Mesodermal cell (in vitro differentiated cells): ENCODE results near the gene ELOA.
A peak's percentile ranks its signal among the peaks of the same experiment; 100 is the strongest.

Experiments used
- H3K27ac ChIP-seq: 2 replicates; pipeline ENCODE4 v1.7.0; 2013; ENCODE audit warnings: mild to moderate bottlenecking, low read depth, low read length, moderate library complexity; ENCODE audit not compliant: severe bottlenecking
- H3K36me3 ChIP-seq: 2 replicates; pipeline ENCODE4 v1.7.1; 2013; ENCODE audit warnings: mild to moderate bottlenecking, low read length, moderate library complexity; ENCODE audit not compliant: control insufficient read depth, insufficient read depth
- H3K4me1 ChIP-seq: one replicate; pipeline ENCODE4 v1.7.1; 2013; ENCODE audit warnings: mild to moderate bottlenecking, low read length; ENCODE audit not compliant: insufficient read depth, control insufficient read depth, poor library complexity, severe bottlenecking
- H3K4me3 ChIP-seq: 2 replicates; pipeline ENCODE4 v1.7.0; 2013; ENCODE audit warnings: low read length, control low read depth, mild to moderate bottlenecking; ENCODE audit not compliant: insufficient read depth, poor library complexity, severe bottlenecking; ENCODE audit errors: extremely low read depth
- H3K9me3 ChIP-seq: 2 replicates; pipeline ENCODE4 v1.7.1; 2013; ENCODE audit warnings: mild to moderate bottlenecking, low read length, moderate library complexity; ENCODE audit not compliant: control insufficient read depth
- WGBS, 2 experiments: methylation state at CpG; one replicate each; pipeline ENCODE4 v1.1.5; 2013; ENCODE audit warnings: missing lambda C conversion rate in 2 of 2; ENCODE audit not compliant: insufficient coverage in 2 of 2; 5-methylcytosine and 5-hydroxymethylcytosine counted together

Gene ELOA

DNA sequence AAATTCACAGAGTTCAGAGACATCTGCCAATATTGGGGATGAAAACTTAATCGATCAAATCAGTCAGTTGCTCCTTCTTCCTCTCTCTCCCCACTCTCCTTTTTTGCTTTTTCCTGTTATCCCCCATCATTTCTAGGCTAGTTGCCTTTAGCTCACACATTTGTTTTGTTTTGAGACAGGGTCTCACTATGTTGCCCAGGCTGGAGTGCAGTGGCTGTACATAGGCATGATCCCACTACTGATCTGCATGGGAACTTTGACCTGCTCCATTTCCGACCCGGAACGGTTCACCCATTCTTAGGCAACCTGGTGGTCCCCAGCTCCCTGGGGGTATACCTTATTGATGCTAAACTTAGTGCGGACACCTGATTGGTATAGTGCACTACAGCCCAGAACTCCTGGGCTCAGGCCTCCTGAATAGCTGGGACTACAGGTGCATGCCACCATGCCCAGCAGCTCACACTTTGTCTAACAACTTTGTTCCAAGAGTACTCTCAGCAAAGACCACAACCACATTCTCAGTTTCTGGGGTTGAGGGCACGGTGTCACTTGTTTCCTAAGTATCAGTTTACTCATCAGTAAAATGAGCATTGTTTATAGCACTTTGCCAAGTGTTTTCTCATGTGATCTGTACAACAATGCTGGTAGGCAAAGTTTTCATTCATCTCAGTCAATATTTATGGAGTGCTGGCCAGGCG, 6.7 kb upstream of the ELOA start:
- no peaks in the 10 kb centered on the region for H3K9me3 ChIP-seq
- no peak overlapping the region for H3K4me3 ChIP-seq
- H3K4me1 ChIP-seq: no peaks in the 10 kb centered on the region
- 95 to 97% methylated on average over 6 of the region's 7 CpGs for WGBS, 2 experiments
- no peak overlapping the region for H3K27ac ChIP-seq
- H3K36me3 ChIP-seq: peaks cover 9% of the 10 kb centered on the region

DNA sequence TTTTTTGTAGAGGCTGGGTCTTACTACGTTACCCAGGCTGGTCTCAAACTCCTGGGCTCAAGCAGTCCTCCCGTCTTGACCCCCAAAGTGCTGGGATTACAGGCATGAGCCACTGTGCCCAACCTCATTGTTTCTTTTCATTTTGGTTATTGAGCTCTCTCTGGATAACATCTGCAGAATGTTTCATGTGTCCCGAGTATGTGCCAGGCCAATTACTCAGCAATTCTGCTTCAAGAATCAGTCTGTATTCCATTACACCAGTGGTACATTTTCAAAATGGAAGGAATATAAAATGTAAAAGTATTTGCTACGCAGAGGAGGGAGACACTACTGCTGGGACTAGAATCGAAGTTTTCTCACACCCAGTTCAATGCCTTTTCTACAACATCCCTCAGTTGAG, 1.7 kb upstream of the ELOA start:
- Histone ChIP-seq H3K27ac (no peak overlapping the region), H3K4me1 (peaks cover 4% of the 10 kb centered on the region), H3K4me3 (no peak overlapping the region), H3K36me3 (peaks cover 15% of the 10 kb centered on the region), H3K9me3 (no peaks in the 10 kb centered on the region)
- WGBS, 2 experiments: 88 to 92% methylated on average over 2 to 3 of the region's 5 CpGs

DNA sequence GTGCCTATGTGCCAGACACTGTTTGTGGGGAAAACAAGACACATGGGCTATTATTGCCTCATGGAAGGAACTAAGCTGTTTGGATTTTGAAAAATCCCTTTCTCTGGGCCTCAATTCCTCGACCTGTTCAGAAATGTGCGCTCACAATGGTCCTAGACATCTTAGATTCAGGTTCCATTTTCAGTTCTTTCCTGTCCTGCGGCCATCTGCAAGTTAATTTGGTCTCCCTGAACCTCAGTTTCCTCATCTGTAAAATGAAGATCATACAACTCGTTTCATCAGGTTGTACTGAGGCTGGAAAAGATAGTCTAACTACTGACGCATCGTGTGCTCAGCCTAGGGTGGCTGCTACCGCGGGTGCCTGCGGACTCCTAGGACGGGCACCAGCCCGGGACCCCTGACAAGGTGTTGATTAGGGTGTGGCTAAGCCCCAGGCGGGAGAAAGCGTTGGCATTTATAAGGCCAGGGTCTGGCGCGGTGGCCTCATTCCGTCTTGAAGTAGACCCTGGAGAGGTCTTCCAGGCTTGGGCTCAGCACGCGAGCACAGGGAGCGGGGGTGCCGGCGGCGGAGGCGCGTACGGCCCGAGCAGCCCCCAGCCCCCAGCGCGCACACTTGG, 493 bp upstream of the ELOA start:
- Histone ChIP-seq H3K27ac (peak overlapping the region; percentile 66), H3K9me3 (no peaks in the 10 kb centered on the region), H3K4me1 (peaks cover 4% of the 10 kb centered on the region), H3K4me3 (peak overlapping the region; percentile 89), H3K36me3 (peaks cover 25% of the 10 kb centered on the region)
- WGBS, 2 experiments: 20 to 22% methylated on average over 23 to 24 of the region's 28 CpGs

DNA sequence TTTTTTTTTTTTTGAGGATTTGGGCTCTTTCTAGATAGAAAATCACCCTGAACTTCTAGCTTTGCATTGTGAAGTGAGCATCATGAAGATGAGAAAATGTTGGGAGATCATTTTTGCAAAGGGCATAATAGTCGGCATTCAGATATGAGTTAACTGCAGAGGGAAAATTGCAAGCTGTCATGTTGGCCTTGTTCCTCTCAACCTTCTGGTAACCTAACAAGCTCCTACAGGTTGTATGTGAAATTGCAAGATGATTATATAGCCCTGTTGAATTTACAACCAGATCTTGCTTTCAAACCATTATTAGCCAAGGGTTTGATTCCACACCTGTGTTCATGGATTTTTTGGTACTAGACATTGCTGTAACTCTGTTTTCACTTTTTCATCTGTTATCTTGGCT, 2.2 kb downstream of the ELOA start:
- peaks cover 47% of the 10 kb centered on the region for H3K36me3 ChIP-seq
- no peaks in the 10 kb centered on the region for H3K9me3 ChIP-seq
- H3K4me3 ChIP-seq: no peak overlapping the region
- no peak overlapping the region for H3K27ac ChIP-seq
- H3K4me1 ChIP-seq: peaks cover 4% of the 10 kb centered on the region
- 71 to 100% methylated on average over 1 of the region's 1 CpG for WGBS, 2 experiments

DNA sequence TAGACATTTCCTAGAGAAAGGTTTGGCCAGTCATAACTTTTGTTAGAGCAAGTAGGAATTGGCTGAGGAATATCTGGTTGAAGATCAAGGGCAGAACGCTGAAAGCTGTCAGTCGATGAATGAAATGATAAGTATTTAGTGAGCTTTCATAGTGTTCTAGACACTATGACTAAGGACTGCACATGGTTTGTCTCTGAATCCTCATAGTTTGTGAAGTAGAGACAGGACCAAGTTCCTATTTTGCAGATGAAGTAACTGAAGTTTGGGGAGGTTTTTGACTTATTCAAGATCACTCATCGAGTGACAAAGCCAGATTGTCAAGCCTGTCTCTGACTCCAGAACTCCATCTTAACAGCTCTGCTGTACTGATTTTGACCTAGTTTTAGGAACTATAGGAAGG, 4.7 kb downstream of the ELOA start:
- H3K27ac ChIP-seq: no peak overlapping the region
- no peak overlapping the region for H3K4me3 ChIP-seq
- H3K36me3 ChIP-seq: peaks cover 72% of the 10 kb centered on the region
- H3K4me1 ChIP-seq: peaks cover 4% of the 10 kb centered on the region
- 98 to 100% methylated on average over 3 of the region's 3 CpGs for WGBS, 2 experiments
- H3K9me3 ChIP-seq: no peaks in the 10 kb centered on the region

DNA sequence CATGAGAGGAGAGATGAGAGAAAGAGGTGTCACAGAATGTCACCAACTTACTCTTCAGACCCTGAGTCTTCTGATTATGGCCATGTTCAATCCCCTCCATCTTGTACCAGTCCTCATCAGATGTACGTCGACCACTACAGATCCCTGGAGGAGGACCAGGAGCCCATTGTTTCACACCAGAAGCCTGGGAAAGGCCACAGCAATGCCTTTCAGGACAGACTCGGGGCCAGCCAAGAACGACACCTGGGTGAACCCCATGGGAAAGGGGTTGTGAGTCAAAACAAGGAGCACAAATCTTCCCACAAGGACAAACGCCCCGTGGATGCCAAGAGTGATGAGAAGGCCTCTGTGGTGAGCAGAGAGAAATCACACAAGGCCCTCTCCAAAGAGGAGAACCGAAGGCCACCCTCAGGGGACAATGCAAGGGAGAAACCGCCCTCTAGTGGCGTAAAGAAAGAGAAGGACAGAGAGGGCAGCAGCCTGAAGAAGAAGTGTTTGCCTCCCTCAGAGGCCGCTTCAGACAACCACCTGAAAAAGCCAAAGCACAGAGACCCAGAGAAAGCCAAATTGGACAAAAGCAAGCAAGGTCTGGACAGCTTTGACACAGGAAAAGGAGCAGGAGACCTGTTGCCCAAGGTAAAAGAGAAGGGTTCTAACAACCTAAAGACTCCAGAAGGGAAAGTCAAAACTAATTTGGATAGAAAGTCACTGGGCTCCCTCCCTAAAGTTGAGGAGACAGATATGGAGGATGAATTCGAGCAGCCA, 8.0 kb downstream of the ELOA start:
- no peak overlapping the region for H3K27ac ChIP-seq
- peaks cover 98% of the 10 kb centered on the region for H3K36me3 ChIP-seq
- WGBS, 2 experiments: 73 to 74% methylated on average over 7 to 8 of the region's 11 CpGs

DNA sequence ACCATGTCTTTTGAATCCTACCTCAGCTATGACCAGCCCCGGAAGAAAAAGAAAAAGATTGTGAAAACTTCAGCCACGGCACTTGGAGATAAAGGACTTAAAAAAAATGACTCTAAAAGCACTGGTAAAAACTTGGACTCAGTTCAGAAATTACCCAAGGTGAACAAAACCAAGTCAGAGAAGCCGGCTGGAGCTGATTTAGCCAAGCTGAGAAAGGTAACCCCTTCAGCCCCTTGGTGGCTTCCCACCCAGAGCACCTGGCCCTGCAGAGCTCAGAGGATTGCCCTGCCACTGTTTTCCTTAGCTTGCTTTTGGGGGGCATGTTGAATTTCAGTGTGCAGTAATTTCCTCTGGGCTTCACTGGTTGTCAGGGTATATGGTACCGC, 8.5 kb downstream of the ELOA start:
- no peak overlapping the region for H3K27ac ChIP-seq
- 92 to 93% methylated on average over 3 of the region's 4 CpGs for WGBS, 2 experiments
- no peaks in the 10 kb centered on the region for H3K4me1 ChIP-seq
- peaks cover 98% of the 10 kb centered on the region for H3K36me3 ChIP-seq
- H3K4me3 ChIP-seq: no peak overlapping the region
- H3K9me3 ChIP-seq: no peaks in the 10 kb centered on the region

More for the DNA sequence above, 8.0 kb downstream of the ELOA start:
- Histone ChIP-seq H3K4me1 (no peaks in the 10 kb centered on the region), H3K4me3 (no peak overlapping the region), H3K9me3 (no peaks in the 10 kb centered on the region)

DNA sequence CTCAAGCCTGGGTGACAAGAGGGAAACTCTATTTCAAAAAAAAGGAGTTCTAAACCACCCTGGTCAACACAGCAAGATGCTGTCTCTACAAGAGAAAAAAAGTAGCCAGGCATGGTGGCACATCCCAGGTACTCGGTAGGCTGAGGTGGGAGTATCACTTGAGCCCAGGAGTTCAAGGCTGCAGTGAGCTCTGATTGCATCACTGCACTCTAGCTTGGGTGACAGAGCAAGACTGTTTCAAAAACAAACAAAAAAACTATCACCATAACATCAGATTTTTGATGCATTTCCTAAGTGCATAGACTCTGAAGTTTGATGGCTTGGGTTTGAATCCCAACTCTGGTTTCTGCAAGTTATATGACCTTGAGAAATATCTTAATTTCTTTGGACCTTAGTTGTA, 9.6 kb downstream of the ELOA start:
- no peaks in the 10 kb centered on the region for H3K4me1 ChIP-seq
- no peaks in the 10 kb centered on the region for H3K9me3 ChIP-seq
- no peak overlapping the region for H3K4me3 ChIP-seq
- WGBS, 2 experiments: 67 to 92% methylated on average over 1 of the region's 1 CpG
- H3K36me3 ChIP-seq: peaks cover 98% of the 10 kb centered on the region
- no peak overlapping the region for H3K27ac ChIP-seq

DNA sequence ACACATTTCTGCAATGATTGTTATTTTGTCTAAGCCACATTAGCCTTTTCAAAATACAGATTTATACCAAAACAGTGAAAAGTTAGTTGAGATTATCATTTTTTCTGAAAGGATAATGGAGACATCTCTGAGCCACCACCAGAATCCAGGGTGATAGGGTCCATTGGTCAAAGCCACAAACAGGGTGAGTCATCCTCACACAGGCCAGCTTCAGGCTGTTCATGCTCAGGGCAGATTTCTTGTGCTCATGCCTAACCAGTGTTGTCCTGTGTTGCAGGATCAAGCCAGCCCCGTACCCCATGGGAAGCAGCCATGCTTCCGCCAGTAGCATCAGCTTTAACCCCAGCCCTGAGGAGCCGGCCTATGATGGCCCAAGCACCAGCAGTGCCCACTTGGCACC, 13.4 kb downstream of the ELOA start:
- Histone ChIP-seq H3K9me3 (no peaks in the 10 kb centered on the region), H3K36me3 (peaks cover 100% of the 10 kb centered on the region), H3K27ac (no peak overlapping the region), H3K4me3 (no peak overlapping the region), H3K4me1 (no peaks in the 10 kb centered on the region)
- WGBS, 2 experiments: 97 to 100% methylated on average over 3 of the region's 3 CpGs

DNA sequence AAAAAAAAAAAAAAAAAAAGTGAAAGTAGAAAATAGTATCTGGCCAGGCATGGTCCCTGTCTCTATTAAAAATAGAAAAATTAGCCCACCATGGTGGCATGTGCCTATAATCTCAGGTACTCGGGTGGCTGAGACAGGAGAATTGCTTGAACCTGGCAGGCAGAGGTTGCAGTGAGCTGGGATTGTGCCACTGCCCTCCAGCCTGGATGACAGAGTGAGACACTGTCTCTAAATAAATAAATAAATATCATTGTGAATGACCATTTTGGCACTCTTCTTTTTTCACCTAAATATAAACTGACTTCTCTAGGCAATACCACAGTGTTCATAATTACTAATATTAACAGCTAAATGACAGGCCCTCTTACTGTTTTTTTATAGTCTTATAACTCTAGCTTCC, 14.5 kb downstream of the ELOA start:
- Histone ChIP-seq H3K27ac (no peak overlapping the region), H3K36me3 (peaks cover 100% of the 10 kb centered on the region), H3K4me1 (no peaks in the 10 kb centered on the region), H3K9me3 (no peaks in the 10 kb centered on the region), H3K4me3 (no peak overlapping the region)
- 88 to 100% methylated on average over 1 of the region's 1 CpG for WGBS, 2 experiments

DNA sequence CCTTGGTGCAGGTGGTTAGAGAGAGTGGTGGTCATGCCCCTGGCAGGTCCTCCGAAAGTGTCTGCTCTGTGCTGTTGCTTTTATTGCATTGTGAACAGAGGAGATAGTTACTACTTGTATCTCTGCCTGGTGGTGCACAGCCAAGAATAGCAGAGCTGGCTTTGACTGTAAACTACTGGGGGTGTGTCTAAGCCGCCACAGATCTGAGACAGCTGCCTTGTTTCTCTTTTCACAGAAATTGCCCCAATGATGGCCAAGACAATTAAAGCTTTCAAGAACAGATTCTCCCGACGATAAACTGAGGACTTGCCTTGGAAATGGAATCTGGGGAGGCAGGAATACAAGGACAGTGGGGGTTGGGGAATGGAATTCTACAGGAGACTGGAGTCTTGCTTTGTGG, 16.0 kb downstream of the ELOA start:
- Histone ChIP-seq H3K4me3 (no peak overlapping the region), H3K9me3 (no peaks in the 10 kb centered on the region), H3K36me3 (peaks cover 96% of the 10 kb centered on the region), H3K27ac (no peak overlapping the region), H3K4me1 (no peaks in the 10 kb centered on the region)
- 75 to 90% methylated on average over 3 to 4 of the region's 4 CpGs for WGBS, 2 experiments
